Activated naive CD4-positive, alpha-beta T cell treated with anti-CD3 and anti-CD28 coated beads, Interleukin-2, amount 50 U/mL, for 72 hours (primary cell): ENCODE measurements around the gene RAD50. TPM values are rescaled to one million over a fixed set of nuclear protein-coding genes. Genes with fewer than 3 reads are reported as not detected.
A peak's percentile ranks its signal among the peaks of the same experiment; 100 is the strongest.

Experiments used
- ATAC-seq, 2 donors: fragments of 150-1000 bp; cut with Tn5 transposase; 2 replicates each; pipeline ENCODE4 v1.10.0; 2021; ENCODE audit warnings: mild to moderate bottlenecking in 2 of 2, moderate library complexity in 2 of 2
- DNase-seq, 2 donors: peaks; one replicate each; pipeline ENCODE4 v3.0.0; 2021 to 2022; ENCODE audit warnings: low spot score in 2 of 2
- H3K27ac Mint-ChIP-seq, 2 donors: one replicate each; pipeline ENCODE4 v1.8.0; 2022; ENCODE audit warnings: mild to moderate bottlenecking in 2 of 2, mixed read lengths in 2 of 2
- H3K36me3 Mint-ChIP-seq, 2 donors: one replicate each; pipeline ENCODE4 v1.8.0; 2022; ENCODE audit warnings: mixed read lengths in 2 of 2
- H3K9me3 Mint-ChIP-seq, 2 donors: one replicate each; pipeline ENCODE4 v1.8.0; 2022; ENCODE audit warnings: mixed read lengths in 2 of 2
- total RNA-seq, 2 donors: library from RNA; stranded (reverse); gene quantifications; one replicate each; pipeline ENCODE4 v1.2.3, GENCODE V29; 2022

The RAD50 gene
- total RNA-seq, 2 donors from 2014 or later = 30.6 to 47.7 TPM

DNA sequence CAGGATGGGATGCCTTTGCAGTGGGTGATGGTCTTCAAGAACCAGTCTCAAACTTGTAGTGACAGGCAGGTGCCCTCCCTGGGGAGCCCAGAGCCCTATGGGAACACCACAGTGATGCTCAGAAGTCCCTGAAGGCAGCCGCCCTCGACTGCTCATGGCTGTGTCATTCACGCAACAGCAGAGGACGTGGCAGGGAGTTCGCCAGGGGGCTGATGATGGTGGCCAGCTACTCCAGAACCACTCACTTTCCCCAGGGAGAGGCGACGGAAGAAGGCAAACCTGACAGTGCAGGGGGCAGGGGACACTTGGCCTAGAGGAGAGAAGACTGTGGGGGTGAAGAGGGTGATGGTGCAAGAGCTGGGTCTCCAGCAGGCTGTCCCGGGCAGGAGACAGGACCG lies 105.2 kb downstream of the RAD50 start:
- DNase-seq (peak in 1 of 2 donors; percentile 41), ATAC-seq (no peak)
- H3K36me3 Mint-ChIP-seq = no peaks in the 10 kb centered on the region
- no peak overlapping the region for H3K27ac Mint-ChIP-seq
- H3K9me3 Mint-ChIP-seq = no peaks in the 10 kb centered on the region

DNA sequence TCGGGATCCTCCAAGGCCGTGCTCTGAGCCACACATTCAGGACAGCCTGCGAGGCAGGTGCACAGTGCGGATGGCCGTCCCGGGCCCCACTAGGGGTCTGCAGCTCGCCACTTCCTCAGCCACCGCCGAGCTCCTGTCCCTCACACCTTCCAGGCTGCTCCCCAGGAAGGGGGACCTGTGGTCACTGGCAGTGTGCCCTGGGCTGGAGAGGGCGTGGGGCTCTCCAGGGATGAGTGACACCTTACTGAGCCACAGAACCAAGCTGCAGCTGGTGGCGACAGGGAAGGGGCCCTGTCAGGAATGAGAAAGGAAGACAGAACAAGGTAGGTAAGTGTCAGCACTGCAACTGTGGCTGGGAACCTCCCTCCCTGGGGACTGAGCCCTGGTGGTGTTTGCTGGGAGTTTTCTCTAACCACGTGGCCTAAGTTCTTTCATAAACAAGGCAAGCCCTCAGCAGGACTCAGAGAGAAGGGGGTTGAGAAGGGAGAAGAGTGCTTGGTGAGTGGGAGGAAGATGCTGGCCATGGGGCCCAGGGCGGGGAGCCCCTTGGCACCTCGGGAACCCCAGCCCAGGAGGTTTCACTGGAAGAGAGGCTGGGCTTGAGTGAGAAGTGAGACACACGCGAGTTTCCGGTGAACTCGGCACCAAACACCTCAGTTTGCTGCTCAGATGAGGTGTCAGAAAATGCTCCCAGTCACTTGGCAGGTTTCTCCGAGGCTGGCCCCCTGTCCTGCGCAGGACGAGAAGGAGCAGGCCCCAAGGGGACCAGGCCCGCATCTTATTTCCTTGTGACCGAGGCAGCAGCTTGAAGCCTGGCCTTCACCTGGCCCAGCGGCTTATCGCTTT lies 106.4 kb downstream of the RAD50 start:
- ATAC-seq (peak; percentile 55 to 79), DNase-seq (peak in 1 of 2 donors; percentile 63)
- Mint-ChIP-seq H3K36me3 (no peaks in the 10 kb centered on the region), H3K9me3 (no peaks in the 10 kb centered on the region), H3K27ac (peak overlapping the region in 1 of 2 donors; percentile 64)

DNA sequence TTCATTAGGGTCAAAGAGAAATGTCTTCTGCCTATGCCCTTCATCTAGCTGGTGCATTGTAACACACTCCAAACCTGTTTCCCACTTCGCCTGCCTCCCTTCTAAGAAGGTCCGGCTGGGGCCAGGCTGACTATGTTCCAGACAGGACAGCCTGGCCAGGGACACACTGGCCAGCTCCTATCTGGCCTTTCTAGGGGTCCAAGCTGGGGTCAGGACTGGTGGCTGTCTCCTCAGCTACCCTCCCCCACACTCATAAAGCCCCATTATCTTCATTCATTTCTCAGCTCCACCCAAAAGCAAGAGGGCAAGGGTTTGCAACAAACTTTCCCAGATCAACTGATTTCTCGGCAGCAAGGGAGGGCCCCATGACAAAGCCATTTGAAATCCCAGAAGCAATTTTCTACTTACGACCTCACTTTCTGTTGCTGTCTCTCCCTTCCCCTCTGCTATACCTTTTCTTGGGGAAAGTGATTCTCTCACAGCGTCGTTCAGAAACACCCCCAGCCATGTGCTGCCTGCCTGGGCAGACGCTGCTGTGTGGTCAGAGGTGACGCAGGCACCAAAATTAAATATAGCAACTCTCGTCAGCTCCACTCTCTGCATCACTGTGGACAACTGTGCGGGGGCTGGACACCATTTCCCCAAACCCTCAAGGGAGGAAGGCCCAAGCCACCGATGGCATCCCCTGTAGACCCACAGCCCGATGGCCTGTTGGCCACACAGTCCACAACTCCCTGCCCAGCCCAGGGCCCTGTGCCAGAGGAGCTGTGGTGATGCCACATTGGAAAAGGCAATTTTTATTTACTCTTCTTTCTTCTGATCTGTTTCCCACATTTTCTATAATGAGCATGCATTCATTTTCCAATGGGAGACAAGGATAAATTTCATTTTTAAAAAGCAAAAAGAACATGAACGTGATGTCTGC lies 107.3 kb downstream of the RAD50 start:
- ATAC-seq = peak in 1 of 2 donors; percentile 31
- peak overlapping the region; percentile 46 to 64 for H3K27ac Mint-ChIP-seq

DNA sequence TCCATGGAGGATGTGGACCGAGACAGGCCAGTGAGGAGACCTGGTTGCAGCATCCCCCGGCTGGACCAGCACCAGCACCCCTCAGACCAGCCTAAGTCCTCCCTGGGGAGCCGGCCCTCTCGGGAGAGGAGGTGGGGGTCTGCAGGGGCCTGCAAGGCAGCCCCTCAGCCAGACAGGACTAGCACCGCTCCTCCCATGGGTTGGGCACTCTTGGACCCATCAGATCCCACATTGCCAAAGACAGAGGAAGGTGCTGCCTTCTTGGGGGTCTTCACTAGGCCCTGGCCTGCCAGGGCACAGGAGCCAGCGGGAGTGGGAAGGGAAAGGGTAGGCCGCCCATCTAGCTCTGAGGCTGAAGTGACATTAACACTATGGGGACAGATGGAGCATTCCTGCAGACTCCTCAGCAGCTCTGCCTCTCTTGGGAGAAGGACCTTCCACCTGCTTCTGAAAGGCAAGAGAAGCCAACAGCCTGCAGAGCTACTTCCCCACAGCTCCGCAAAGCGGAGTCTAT lies 108.0 kb downstream of the RAD50 start:
- ATAC-seq (no peak), DNase-seq (peak in 1 of 2 donors; percentile 23)
- H3K27ac Mint-ChIP-seq = peak overlapping the region; percentile 46 to 64
- H3K36me3 Mint-ChIP-seq = no peaks in the 10 kb centered on the region
- H3K9me3 Mint-ChIP-seq = no peaks in the 10 kb centered on the region

More for the DNA sequence above, 107.3 kb downstream of the RAD50 start:
- Mint-ChIP-seq H3K36me3 (no peaks in the 10 kb centered on the region), H3K9me3 (no peaks in the 10 kb centered on the region)
- DNase-seq = peak in 1 of 2 donors; percentile 54

DNA sequence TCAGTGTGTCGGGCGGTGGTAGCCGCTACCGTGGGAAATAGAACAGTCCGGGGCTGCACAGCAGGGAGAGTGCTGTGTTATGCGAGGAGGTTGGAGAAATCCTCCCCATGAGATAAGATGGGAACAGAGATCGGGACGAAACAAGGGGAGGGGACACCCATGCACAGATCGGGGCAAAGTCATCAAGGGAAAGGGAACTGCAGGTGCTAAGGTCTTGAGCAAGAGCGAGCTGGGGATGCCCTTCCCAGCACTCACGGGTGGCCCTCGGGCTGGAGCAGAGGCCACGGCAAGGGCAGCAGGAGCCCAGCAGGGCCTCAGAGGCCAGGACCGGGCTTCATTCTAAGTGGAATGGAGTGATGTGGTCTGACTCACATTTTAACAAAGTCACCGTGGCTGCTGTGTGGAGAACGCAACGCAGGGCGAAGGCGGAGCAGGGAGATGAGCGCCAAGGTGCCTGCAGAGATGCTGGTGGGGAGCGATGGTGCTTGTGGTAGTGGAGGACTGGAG lies 108.8 kb downstream of the RAD50 start:
- ATAC-seq = no peak
- no peak overlapping the region for H3K27ac Mint-ChIP-seq
- no peaks in the 10 kb centered on the region for H3K36me3 Mint-ChIP-seq
- H3K9me3 Mint-ChIP-seq = no peaks in the 10 kb centered on the region
- DNase-seq = peak in 1 of 2 donors; percentile 16

DNA sequence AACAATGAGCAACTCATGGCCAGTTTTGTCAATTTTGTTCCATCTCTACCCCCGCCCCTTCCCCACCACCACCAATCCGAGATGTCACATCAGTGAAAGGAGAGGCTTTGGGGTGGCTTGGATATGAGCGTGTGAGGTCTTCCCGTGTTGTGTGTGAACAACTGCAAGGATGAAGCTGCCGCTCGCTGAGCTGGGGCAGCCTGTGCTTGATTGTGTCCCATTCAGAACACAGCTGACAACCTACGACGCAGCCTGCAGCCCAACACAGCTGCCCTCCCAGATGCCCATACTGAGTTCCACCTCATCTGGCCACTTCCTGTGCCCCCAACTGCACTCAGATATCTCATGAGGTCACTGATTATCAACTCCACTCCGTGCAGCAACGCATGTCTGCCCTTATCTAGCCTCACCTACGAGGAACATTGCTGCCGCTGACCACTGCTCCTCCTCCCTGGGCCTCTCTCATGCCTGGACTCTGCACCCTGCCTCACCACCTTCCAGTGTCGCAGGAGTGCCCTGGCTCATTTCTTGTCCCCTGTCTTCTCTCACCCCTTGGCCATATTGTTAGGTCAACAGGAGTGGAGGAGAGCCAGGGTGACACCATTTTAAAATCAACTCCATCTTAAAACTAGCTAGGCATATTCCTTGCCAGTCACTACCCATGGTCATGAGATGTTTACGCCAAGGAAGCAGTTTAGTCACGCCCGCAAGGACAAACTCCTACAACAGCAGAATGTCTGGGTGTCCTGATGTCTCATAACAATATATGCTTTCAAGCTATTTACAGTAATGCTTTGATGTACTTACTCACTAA lies 109.7 kb downstream of the RAD50 start:
- peak in 1 of 2 donors; percentile 19 for ATAC-seq
- H3K36me3 Mint-ChIP-seq = no peaks in the 10 kb centered on the region
- peak in 1 of 2 donors; percentile 35 for DNase-seq
- H3K9me3 Mint-ChIP-seq = no peaks in the 10 kb centered on the region
- H3K27ac Mint-ChIP-seq = no peak overlapping the region

DNA sequence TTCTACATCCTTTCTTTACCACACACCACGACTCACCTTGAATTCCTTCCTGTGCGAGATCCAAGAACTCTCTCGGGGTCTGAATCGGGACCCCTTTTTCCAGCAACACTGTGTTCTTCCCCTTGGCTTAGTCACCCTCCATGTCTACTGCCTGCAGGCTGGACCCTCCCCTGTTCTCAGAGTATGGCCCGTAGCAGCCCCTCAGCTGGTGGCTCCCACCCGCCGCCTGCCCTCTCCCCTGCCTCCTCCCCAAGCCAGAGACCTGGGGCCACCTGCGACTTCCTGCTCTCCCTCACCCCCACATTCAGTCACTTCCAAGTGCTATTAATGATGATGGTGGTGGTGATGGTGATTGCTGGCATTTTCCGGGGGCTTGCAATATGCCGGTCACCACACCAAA lies 110.5 kb downstream of the RAD50 start:
- no peaks in the 10 kb centered on the region for H3K9me3 Mint-ChIP-seq
- no peak overlapping the region for H3K27ac Mint-ChIP-seq
- H3K36me3 Mint-ChIP-seq = no peaks in the 10 kb centered on the region
- ATAC-seq (no peak), DNase-seq (peak in 1 of 2 donors; percentile 7)

DNA sequence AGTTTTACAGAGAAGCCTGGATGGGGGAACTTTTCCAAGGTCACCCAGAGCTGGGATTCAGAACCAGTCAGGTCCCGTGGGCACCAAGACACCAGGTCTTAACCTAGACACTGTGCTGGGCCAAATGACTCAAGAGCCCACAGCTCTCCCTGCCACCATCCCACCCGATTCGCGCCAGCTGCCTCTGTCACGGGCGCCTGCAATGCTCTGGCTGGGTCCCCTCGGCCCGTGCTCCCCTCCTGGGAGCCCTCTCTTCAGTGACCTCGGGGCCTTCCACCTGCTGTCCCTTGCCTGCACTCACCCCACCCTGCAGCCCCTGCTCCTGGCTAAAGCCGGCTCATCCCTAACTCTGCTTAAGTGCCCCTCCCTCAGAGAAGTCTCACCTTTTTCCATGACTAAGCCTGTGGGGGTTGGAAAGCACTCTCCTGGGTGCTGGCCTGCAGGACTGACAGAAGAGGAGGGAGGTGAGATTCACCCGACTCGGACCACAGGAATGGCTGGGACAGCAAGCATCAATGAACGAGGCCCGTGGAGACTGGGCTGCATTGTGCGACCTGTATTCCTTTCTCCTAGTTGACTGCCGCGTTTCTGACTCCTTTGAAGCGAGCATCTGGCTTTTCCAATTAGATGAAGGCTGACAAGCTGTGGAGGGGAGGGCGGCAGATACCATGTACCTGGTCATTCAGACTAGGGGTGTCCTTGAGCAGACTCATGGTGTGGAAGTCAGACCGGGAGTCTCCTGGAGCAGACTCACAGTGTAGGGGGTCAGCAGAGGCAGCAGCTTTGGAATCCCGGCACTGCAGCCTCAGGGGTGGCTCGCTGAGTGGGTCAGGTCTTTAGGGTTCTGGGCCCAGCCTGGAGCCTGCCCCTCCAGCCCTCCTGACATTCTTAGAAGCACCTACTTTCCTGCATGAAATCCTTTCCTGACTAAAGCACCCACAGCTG lies 111.3 kb downstream of the RAD50 start:
- Mint-ChIP-seq H3K27ac (no peak overlapping the region), H3K36me3 (no peaks in the 10 kb centered on the region), H3K9me3 (no peaks in the 10 kb centered on the region)
- peak in 1 of 2 donors; percentile 44 for DNase-seq
- ATAC-seq = no peak

DNA sequence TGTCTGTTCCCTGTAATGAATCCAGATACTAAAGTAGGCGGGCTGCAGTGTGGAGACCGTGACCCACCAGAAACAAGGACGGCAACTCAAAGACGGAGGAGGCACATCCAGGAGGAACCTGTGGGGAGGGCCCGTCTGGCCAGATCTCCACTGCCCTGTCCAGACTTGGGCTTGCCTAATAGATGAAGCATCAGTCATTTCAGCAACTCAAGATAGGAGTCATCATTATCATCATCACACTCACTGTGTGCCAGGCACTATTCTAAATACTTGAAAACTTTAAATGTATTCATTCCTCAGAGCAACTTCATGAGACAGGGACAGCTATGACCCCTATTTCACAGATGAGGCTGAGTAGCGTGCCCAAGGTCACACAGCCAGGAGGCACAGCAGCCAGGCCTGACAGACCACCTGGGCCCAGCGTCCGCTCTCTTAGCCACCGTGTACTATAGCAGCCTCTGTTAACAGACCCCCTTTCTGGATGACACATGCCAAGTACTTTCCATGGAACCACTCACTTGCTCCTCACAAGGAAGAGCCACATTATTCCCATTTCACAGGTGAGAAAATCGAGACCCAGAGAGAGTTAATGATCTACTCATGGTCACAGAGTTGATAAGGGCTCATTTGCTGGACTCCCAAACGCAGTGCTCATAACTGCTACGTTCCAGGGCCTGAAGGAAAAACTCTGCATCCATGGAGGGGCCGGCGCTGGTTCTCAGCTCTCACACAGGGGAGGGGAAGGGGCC lies 112.1 kb downstream of the RAD50 start:
- Mint-ChIP-seq H3K27ac (no peak overlapping the region), H3K36me3 (no peaks in the 10 kb centered on the region), H3K9me3 (no peaks in the 10 kb centered on the region)
- DNase-seq (peak in 1 of 2 donors; percentile 30), ATAC-seq (no peak)

DNA sequence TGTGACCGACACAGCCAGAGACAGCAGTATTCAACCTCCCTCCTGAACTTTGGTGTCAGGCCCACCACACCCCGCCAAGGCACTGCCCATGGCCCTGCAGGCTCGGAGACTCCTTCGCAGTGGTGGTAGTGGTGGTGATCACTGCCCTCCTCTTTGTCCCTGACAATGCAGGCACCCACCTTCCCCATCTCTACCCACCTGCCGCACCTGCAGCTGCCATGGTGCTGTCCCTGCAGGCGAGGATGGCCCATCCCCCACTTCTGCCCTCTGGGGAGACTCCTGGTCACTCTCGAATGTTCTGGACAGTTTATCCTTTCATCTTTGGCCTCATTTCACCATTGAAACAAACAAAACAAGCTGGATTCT lies 112.7 kb downstream of the RAD50 start:
- Mint-ChIP-seq H3K36me3 (no peaks in the 10 kb centered on the region), H3K9me3 (no peaks in the 10 kb centered on the region), H3K27ac (no peak overlapping the region)
- ATAC-seq (no peak), DNase-seq (peak in 1 of 2 donors; percentile 26)

DNA sequence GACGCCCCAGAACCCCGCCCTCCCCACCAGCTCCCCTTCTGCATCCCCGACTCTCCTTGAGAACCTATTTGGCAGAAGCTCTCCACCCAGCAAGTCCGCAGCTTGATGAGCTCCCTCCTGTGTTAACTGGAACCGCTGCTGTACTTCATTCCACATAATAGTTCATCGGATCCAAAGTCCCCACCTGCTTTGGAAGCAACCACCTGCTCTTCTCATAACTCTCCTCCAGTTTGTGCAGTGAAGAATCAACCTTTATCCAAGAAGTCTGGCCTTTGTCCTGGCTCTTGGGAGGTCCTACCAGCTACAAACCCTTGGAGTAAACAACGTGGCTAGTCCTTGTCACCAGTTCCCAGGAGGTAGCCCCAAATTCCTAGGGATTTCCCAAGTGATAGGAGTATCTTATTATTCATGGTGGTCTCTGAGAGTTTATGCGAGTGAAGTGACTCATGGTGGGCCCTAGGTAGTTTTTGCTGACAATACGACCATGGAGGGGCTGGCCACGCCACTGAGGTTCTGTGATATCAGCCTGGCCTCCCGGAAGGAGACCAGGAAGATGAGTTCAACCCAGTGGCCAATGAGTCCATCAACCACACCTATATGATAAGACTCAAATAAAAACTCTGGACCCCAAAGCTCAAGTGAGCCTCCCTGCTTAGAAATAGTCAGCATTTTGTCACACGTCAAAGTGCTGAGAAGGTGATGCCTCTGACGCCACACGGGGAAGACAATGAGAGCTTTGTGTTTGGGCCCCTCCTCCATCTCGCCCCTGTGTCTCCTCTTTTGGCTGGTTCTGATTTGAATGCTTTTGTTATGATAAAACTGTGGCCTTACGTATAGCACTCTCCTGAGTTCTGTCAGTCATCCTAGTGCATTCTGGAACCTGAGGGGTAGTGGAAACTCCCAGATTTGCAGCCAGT lies 113.4 kb downstream of the RAD50 start:
- Mint-ChIP-seq H3K36me3 (no peaks in the 10 kb centered on the region), H3K27ac (peak overlapping the region in 1 of 2 donors; percentile 73), H3K9me3 (no peaks in the 10 kb centered on the region)
- ATAC-seq = no peak
- peak in 1 of 2 donors; percentile 20 for DNase-seq

DNA sequence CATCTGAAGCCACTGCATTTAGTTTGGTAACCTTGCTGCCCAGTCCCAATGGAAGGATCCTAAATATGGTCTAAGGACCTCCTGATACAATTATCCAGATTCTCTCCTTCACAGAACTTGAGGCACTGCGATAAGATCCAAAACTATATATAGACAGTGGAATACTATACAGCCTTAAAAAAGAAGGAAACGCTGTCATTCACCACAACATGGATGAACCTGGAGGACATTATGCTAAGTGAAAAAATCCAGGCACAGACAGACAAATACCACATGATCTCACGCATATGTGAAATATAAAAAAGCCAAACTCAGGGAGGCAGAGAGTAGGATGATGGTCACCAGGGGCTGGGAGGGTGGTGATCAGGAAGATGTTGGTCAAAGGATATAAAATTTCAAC lies 114.2 kb downstream of the RAD50 start:
- DNase-seq (peak in 1 of 2 donors; percentile 11), ATAC-seq (no peak)
- Mint-ChIP-seq H3K27ac (peak overlapping the region in 1 of 2 donors; percentile 73), H3K9me3 (no peaks in the 10 kb centered on the region), H3K36me3 (no peaks in the 10 kb centered on the region)

DNA sequence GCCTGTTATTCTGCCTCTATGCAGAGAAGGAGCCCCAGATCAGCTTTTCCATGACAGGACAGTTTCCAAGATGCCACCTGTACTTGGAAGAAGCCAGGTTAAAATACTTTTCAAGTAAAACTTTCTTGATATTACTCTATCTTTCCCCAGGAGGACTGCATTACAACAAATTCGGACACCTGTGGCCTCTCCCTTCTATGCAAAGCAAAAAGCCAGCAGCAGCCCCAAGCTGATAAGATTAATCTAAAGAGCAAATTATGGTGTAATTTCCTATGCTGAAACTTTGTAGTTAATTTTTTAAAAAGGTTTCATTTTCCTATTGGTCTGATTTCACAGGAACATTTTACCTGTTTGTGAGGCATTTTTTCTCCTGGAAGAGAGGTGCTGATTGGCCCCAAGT lies 116.7 kb downstream of the RAD50 start:
- DNase-seq = no peak
- no peaks in the 10 kb centered on the region for H3K9me3 Mint-ChIP-seq
- no peaks in the 10 kb centered on the region for H3K36me3 Mint-ChIP-seq
- no peak for ATAC-seq
- H3K27ac Mint-ChIP-seq = no peak overlapping the region
